Lower leg skin (tissue), 4 donors: Measurements from ENCODE around the gene SPINK8. TPM values are rescaled to one million over a fixed set of nuclear protein-coding genes. Genes with fewer than 3 reads are reported as not detected.
"Not testable (repeated sequence)": the region's sequence is repeated elsewhere in the genome, so short reads cannot be mapped to it uniquely, and the experiment has no call there.

Experiments
- DNase-seq, 2 donors: peaks; one replicate each; pipeline ENCODE4 v3.0.0-alpha.2; 2019; ENCODE audit warnings: low spot score in 2 of 2
- H3K4me3 ChIP-seq: fragments of 200-600 bp; sonication (generic); 2 replicates; pipeline ENCODE4 v1.5.1; 2017; ENCODE audit warnings: mild to moderate bottlenecking, low read depth; ENCODE audit not compliant: poor library complexity, severe bottlenecking
- CTCF ChIP-seq, 3 donors: fragments of 450-650 bp; IDR thresholded peaks; one replicate each; pipeline ENCODE4 v1.5.1; 2016; ENCODE audit warnings: antibody characterized with exemption in 3 of 3, mild to moderate bottlenecking in 3 of 3, moderate library complexity in 2 of 3
- POLR2A ChIP-seq, 2 donors: fragments of 450-650 bp; IDR thresholded peaks; one replicate each; pipeline ENCODE4 v1.6.1; 2016 to 2017; ENCODE audit warnings: antibody characterized with exemption in 2 of 2, mild to moderate bottlenecking in 1 of 2, moderate library complexity in 1 of 2
- whole genome bisulfite sequencing, 2 donors: methylation state at CpG; one replicate each; pipeline ENCODE4 v1.1.5; 2018; 5-methylcytosine and 5-hydroxymethylcytosine counted together
- intact Hi-C: fragments of 100-400 bp; cut with DNase I; formaldehyde crosslinking; loops from one replicate; pipeline ENCODE4 v1.15.0; 2023; ENCODE audit warnings: low total_unique reads
- total RNA-seq, 4 donors: library from RNA; depleted of rRNA; stranded (reverse); fragments of >200 nt; gene quantifications; one replicate each; pipeline ENCODE4 v1.1.0, GENCODE V29; 2016

Gene SPINK8
- not detected for total RNA-seq

- DNase-seq, H3K4me3 ChIP-seq, intact Hi-C loops: not testable (repeated sequence)
- WGBS, 2 donors, result 73 to 78% methylated on average over 15 of the region's 15 CpGs
Observed at GRCh38 chr3:48333346-48334245, at the start of gene SPINK8. SPINK8 (minus strand) TSS chr3:48333661; CDS start chr3:48328341, 5,320 bp downstream.

- intact Hi-C loops, result no loop called here
- DNase-seq, result no peak
- WGBS, 2 donors, result 68 to 72% methylated on average over 5 of the region's 5 CpGs
- no peak for TF ChIP-seq CTCF (IDR thresholded peaks at IDR 0.05)
- no peak for TF ChIP-seq POLR2A (IDR thresholded peaks at IDR 0.05)
- no peak overlapping the region for H3K4me3 ChIP-seq
Observed at GRCh38 chr3:48372862-48373435, 39.5 kb upstream of the SPINK8 start.

- 66 to 72% methylated on average over 7 of the region's 7 CpGs for WGBS, 2 donors
- no peak for DNase-seq
- intact Hi-C loops, result no loop called here
Observed at GRCh38 chr3:48372377-48372770, 38.9 kb upstream of the SPINK8 start.

GRCh38 chr3:48371651-48372376, 38.4 kb upstream of the SPINK8 start, which contains the start of gene FBXW12:
FBXW12 (plus strand) TSS chr3:48372219; CDS start chr3:48372768, 549 bp downstream.
- intact Hi-C loops, result no loop called here
- 91 to 94% methylated on average over 11 of the region's 11 CpGs for WGBS, 2 donors
- DNase-seq, result no peak
- no peak within 1 kb of the TSS for H3K4me3 ChIP-seq
- TF ChIP-seq POLR2A (IDR thresholded peaks at IDR 0.05) (no peak), CTCF (IDR thresholded peaks at IDR 0.05) (no peak)

More at GRCh38 chr3:48372377-48372770, 38.9 kb upstream of the SPINK8 start:
- no peak overlapping the region for H3K4me3 ChIP-seq
- TF ChIP-seq CTCF (IDR thresholded peaks at IDR 0.05) (no peak), POLR2A (IDR thresholded peaks at IDR 0.05) (no peak)

GRCh38 chr3:48370333-48370713, 36.9 kb upstream of the SPINK8 start:
- TF ChIP-seq CTCF (IDR thresholded peaks at IDR 0.05) (no peak), POLR2A (IDR thresholded peaks at IDR 0.05) (no peak)
- 83 to 88% methylated on average over 7 of the region's 7 CpGs for WGBS, 2 donors
- intact Hi-C loops, result no loop called here
- no peak for DNase-seq
- no peak overlapping the region for H3K4me3 ChIP-seq
